Measurements from ENCODE around the gene ZNRF3.

The ZNRF3 gene

GRCh38 chr22:29092243-29092642 lies 208.9 kb downstream of the ZNRF3 start:
- DNase-seq (ENCODE audit: low spot score) = no peak

GRCh38 chr22:29093030-29093429 lies 209.7 kb downstream of the ZNRF3 start:
- DNase-seq (ENCODE audit: low spot score) = no peak

- no peak for DNase-seq (ENCODE audit: low spot score)
These were observed 210.3 kb downstream of the ZNRF3 start for GRCh38 chr22:29093501-29094300.

- DNase-seq (ENCODE audit: low spot score) = no peak
These were observed 212.1 kb downstream of the ZNRF3 start for GRCh38 chr22:29095459-29095858.

- no peak for DNase-seq (ENCODE audit: low spot score)
These were observed 213.6 kb downstream of the ZNRF3 start for GRCh38 chr22:29096736-29097669.

- DNase-seq (ENCODE audit: low spot score) = no peak
These were observed 214.9 kb downstream of the ZNRF3 start for GRCh38 chr22:29098296-29098695.

- no peak for DNase-seq (ENCODE audit: low spot score)
These were observed 218.9 kb downstream of the ZNRF3 start for GRCh38 chr22:29102300-29102699.

GRCh38 chr22:29103121-29103520 lies 219.7 kb downstream of the ZNRF3 start:
- DNase-seq (ENCODE audit: low spot score) = no peak

- no peak for DNase-seq (ENCODE audit: low spot score)
These were observed 222.1 kb downstream of the ZNRF3 start for GRCh38 chr22:29105468-29105867.

GRCh38 chr22:29106839-29107238 lies 223.5 kb downstream of the ZNRF3 start:
- no peak for DNase-seq (ENCODE audit: low spot score)
